HepG2 (cell line): ENCODE measurements around the gene PTMA. TPM values are rescaled to one million over a fixed set of nuclear protein-coding genes. Genes with fewer than 3 reads are reported as not detected.

Source experiments
- ATAC-seq: fragments of 200-7000 bp; cut with Tn5 transposase; 3 replicates; pipeline ENCODE4 v1.9.1; 2020; ENCODE audit warnings: mild to moderate bottlenecking, moderate library complexity
- BruUV-seq: library from RNA; stranded (reverse); fragments of 400-500 nt; replicated peaks from 2 replicates; lab custom pipeline; 2021; lab: Mats Ljungman, UMichigan
- CTCF ChIA-PET: fragments of 300-600 bp; formaldehyde crosslinking; extraction: SDS; loops from one replicate; lab custom pipeline; 2021; ENCODE audit warnings: low total read pairs, inconsistent platforms, low intra/inter-chr PET ratio; lab: Yijun Ruan, JAX
- POLR2A ChIA-PET: fragments of 350-600 bp; sonication (Branson Sonifier 250); formaldehyde crosslinking; loops from one replicate; lab custom pipeline; 2020; ENCODE audit warnings: antibody characterized with exemption, inconsistent platforms; lab: Yijun Ruan, JAX
- DNase-seq: peaks from one replicate; pipeline ENCODE4 v3.0.0-alpha.2; 2015; ENCODE audit warnings: low spot score
- FAIRE-seq: peaks from 3 replicates; lab custom pipeline; 2011; peaks lifted over from hg19 to GRCh38; lab: Jason Lieb, UNC
- H2AFZ ChIP-seq: one replicate; pipeline ENCODE4 v1.6.1; 2011; ENCODE audit warnings: low read length, inconsistent platforms
- H3K27ac ChIP-seq: fragments of 300-600 bp; 3 replicates; pipeline ENCODE4 v1.8.0; 2011; ENCODE audit warnings: mixed run types, mild to moderate bottlenecking, mixed read lengths, low read length, inconsistent platforms; ENCODE audit not compliant: insufficient read depth; ENCODE audit errors: extremely low read length
- H3K27me3 ChIP-seq, 2 experiments: fragments of 200-600 bp in 1 of 2; 2 replicates in 1 of 2; 3 replicates in 1 of 2; pipeline versions ENCODE4 v1.6.0 to v1.8.0; 2011; ENCODE audit warnings: low read length in 2 of 2, mild to moderate bottlenecking in 2 of 2, moderate library complexity in 2 of 2, inconsistent platforms in 1 of 2; ENCODE audit not compliant: insufficient read depth in 2 of 2, control insufficient read depth in 1 of 2
- H3K36me3 ChIP-seq, 2 experiments: fragments of 200-600 bp in 1 of 2; replicated peaks in 1 of 2; 2 replicates in 1 of 2; 3 replicates in 1 of 2; pipeline versions ENCODE4 v1.5.1 to v1.8.0; 2011; ENCODE audit warnings: low read length in 2 of 2, inconsistent platforms in 1 of 2; ENCODE audit not compliant: insufficient read depth in 2 of 2, control insufficient read depth in 1 of 2
- H3K4me1 ChIP-seq: 2 replicates; pipeline ENCODE4 v1.5.1; 2012; ENCODE audit warnings: low read length, inconsistent platforms; ENCODE audit not compliant: insufficient read depth
- H3K4me2 ChIP-seq: 2 replicates; pipeline ENCODE4 v1.6.0; 2011; ENCODE audit warnings: low read depth, low read length, inconsistent platforms
- H3K4me3 ChIP-seq, 3 experiments: fragments of 200-600 bp in 1 of 3; sonication (generic), shearing (Covaris generic) in 1 of 3; replicated peaks in 1 of 3; 2 replicates each; pipeline ENCODE4 v1.5.1; 2011 to 2016; ENCODE audit warnings: low read length in 3 of 3, inconsistent platforms in 2 of 3, low read depth in 2 of 3, mild to moderate bottlenecking in 2 of 3, control low read depth in 1 of 3, mixed read lengths in 1 of 3; ENCODE audit not compliant: insufficient read depth in 1 of 3
- H3K79me2 ChIP-seq: one replicate; pipeline ENCODE4 v1.6.1; 2011; ENCODE audit warnings: low read length, inconsistent platforms; ENCODE audit not compliant: insufficient read depth
- H3K9ac ChIP-seq: 2 replicates; pipeline ENCODE4 v1.6.0; 2011; ENCODE audit warnings: mild to moderate bottlenecking, low read depth, low read length, inconsistent platforms; ENCODE audit not compliant: insufficient read depth
- H3K9me3 ChIP-seq: 2 replicates; pipeline ENCODE4 v1.5.1; 2012; ENCODE audit warnings: mild to moderate bottlenecking, low read length
- H4K20me1 ChIP-seq: 2 replicates; pipeline ENCODE4 v1.6.0; 2011; ENCODE audit warnings: inconsistent platforms, mild to moderate bottlenecking, low read length, moderate library complexity; ENCODE audit not compliant: insufficient read depth
- ETV5 ChIP-seq: IDR thresholded peaks from 2 replicates; pipeline ENCODE4 v1.6.1; 2018; ENCODE audit warnings: missing biosample characterization, missing genetic modification reagents, inconsistent platforms, borderline replicate concordance
- HMGXB4 ChIP-seq, 2 experiments: sonication (generic) in 1 of 2; formaldehyde crosslinking in 1 of 2; IDR thresholded peaks; 2 replicates each; pipeline versions ENCODE4 v1.4.0 to v1.6.1; 2018 to 2020; ENCODE audit warnings: missing genetic modification reagents in 2 of 2, borderline replicate concordance in 1 of 2, low read depth in 1 of 2, mild to moderate bottlenecking in 1 of 2, missing biosample characterization in 1 of 2
- KLF6 ChIP-seq: IDR thresholded peaks from 2 replicates; pipeline ENCODE4 v1.8.0; 2016; ENCODE audit warnings: missing biosample characterization, missing genetic modification reagents
- NR2F6 ChIP-seq, 2 experiments: IDR thresholded peaks; 2 replicates each; pipeline ENCODE4 v1.6.1; 2016; ENCODE audit warnings: antibody characterized with exemption in 1 of 2, mild to moderate bottlenecking in 1 of 2
- PATZ1 ChIP-seq: sonication (generic); formaldehyde crosslinking; IDR thresholded peaks from 2 replicates; pipeline ENCODE4 v1.4.0; 2020; ENCODE audit warnings: missing genetic modification reagents
- PTBP1 ChIP-seq: fragments of 200-400 bp; formaldehyde crosslinking; IDR thresholded peaks from 2 replicates; pipeline ENCODE4 v1.6.1; 2018; ENCODE audit warnings: low read length, low read depth; ENCODE audit not compliant: poor library complexity, severe bottlenecking
- TP53 ChIP-seq: sonication (generic); formaldehyde crosslinking; conservative IDR thresholded peaks from 2 replicates; pipeline ENCODE4 v1.4.0; 2020; ENCODE audit warnings: missing genetic modification reagents
- ZBTB43 ChIP-seq: sonication (generic); formaldehyde crosslinking; conservative IDR thresholded peaks from 2 replicates; pipeline ENCODE4 v1.4.0; 2020; ENCODE audit warnings: missing genetic modification reagents
- ZBTB7B ChIP-seq: sonication (generic); formaldehyde crosslinking; IDR thresholded peaks from 2 replicates; pipeline ENCODE4 v1.4.0; 2020; ENCODE audit warnings: missing genetic modification reagents
- ZEB1 ChIP-seq: IDR thresholded peaks from 2 replicates; pipeline ENCODE4 v1.6.1; 2012; ENCODE audit warnings: mild to moderate bottlenecking, low read depth, inconsistent platforms; ENCODE audit not compliant: insufficient replicate concordance
- ZNF33A ChIP-seq: sonication (generic); formaldehyde crosslinking; IDR thresholded peaks from 2 replicates; pipeline ENCODE4 v1.5.1; 2020; ENCODE audit warnings: missing genetic modification reagents, mild to moderate bottlenecking, moderate library complexity, borderline replicate concordance
- WGBS: methylation state at CpG from one replicate; pipeline ENCODE4 v1.1.6; 2017; ENCODE audit warnings: low lambda C conversion rate; 5-methylcytosine and 5-hydroxymethylcytosine counted together
- in situ Hi-C: cut with HindIII; loops from 2 replicates; pipeline ENCODE4 v1.10.0; 2017; ENCODE audit warnings: low pct_unique_long_range_greater_than_20kb; ENCODE audit not compliant: extremely low pct_ligation_motif_present
- intact Hi-C: fragments of 100-400 bp; cut with micrococcal nuclease; formaldehyde crosslinking; loops from one replicate; pipeline ENCODE4 v1.10.0; 2022; ENCODE audit not compliant: unreplicated experiment
- polyA plus RNA-seq, 8 experiments: library from polyadenylated mRNA; depleted of rRNA in 3 of 8; stranded (reverse) in 7 of 8; unstranded in 1 of 8; fragments of >200 nt; fragmentation: Illumina TruSeq in 4 of 8; extraction: Trizol in 4 of 8; gene quantifications; 2 replicates each; pipeline versions ENCODE4 v1.2.1 to v1.2.3, GENCODE V29; 2011 to 2016; ENCODE audit warnings: low read depth in 4 of 8, missing spikeins in 1 of 8, mixed read lengths in 1 of 8; ENCODE audit not compliant: insufficient read depth in 1 of 8
- total RNA-seq, 5 experiments: library from RNA; depleted of rRNA; stranded (reverse); fragments of >200 nt; fragmentation: Illumina TruSeq; extraction: Trizol; gene quantifications; 2 replicates each; pipeline ENCODE4 v1.2.3, GENCODE V29; 2016; ENCODE audit warnings: low read depth in 1 of 5
- TF ChIP-seq, protein P1 (sequence below): sonication (generic); formaldehyde crosslinking; IDR thresholded peaks from 2 replicates; pipeline ENCODE4 v1.4.0; 2020; ENCODE audit warnings: missing genetic modification reagents

PTMA gene
- total and polyA plus RNA-seq, 2 of the 13 experiments (the other 11 are each of a cell fraction or from before 2014, with no cell fraction given) = 190 to 1,086 TPM

DNA sequence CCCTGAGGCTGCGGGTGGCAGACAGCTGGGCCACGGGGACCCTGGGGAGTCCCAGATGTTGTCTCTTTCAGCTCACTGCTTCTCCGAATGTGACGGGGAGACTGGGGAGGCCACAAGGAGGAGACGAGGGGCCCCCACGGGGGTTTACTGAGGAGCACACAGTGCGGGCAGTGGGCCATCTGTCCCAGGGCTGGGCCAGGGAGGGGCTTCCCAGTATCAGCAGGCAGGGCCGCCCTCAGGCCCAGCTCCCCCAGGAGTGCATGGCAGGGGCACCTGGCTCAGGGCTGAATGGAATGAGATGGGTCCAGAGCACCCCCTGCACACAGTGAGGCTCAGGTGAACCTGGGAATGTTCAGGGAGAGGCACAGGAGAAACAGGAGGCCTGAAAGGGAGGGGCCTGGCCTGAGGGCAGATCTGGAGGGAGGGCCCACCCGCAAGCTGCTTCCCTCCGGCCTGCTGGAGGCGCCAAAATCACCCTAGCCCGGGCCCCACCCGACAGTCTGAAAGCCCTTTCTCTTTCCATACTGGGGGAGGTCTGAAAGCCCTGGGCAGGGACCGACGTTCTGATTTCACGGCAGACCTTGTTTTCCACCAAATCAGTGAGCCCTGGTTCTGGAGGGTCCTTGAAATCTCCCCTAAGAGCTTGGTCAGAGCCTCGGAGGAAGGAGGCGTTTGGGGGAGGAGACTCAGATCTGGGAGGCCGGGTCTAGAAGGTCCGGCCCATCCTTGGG lies 35.5 kb upstream of the PTMA start:
- Histone ChIP-seq H3K9me3 (no peaks in the 10 kb centered on the region), H2AFZ (peak overlapping the region; percentile 61), H4K20me1 (no peaks in the 10 kb centered on the region), H3K27ac (no peak overlapping the region), H3K79me2 (no peaks in the 10 kb centered on the region), H3K4me1 (peaks cover 58% of the 10 kb centered on the region), H3K4me2 (peak overlapping the region; percentile 80), H3K27me3 (peaks cover 0 to 15% of the 10 kb centered on the region in 2 experiments; a peak in 2 of 5 replicates), H3K4me3 (peak overlapping the region; percentile 49 to 77 (median 63)), H3K9ac (peak overlapping the region; percentile 41), H3K36me3 (no peaks in the 10 kb centered on the region)
- DNase-seq = peak; percentile 71
- no TSS peak for BruUV-seq
- peak; percentile 72 for ATAC-seq
- WGBS = 9% methylated on average over 14 of the region's 20 CpGs
- POLR2A ChIA-PET = interaction anchor here (1.0 to 2.8 kb wide), 15 partner anchors 9 to 208 kb away, joined by 3 to 26 read pairs (median 7); partner anchors contain the start of genes COPS7B, NCL, PDE6D and PTMA
- in situ Hi-C loops (loop anchor here (5.0 kb wide), 1 partner anchor 60 kb away; no protein-coding TSS in a partner anchor), intact Hi-C loops (loop anchor here (1.0 kb wide), 1 partner anchor 24 kb away; no protein-coding TSS in a partner anchor)
- FAIRE-seq = peak; percentile 56
- CTCF ChIA-PET = interaction anchor here (3.6 to 6.4 kb wide), 3 partner anchors 25 to 60 kb away, joined by 15 to 45 read pairs (median 39); no protein-coding TSS in a partner anchor
- no peak for TF ChIP-seq NR2F6 (IDR thresholded peaks at IDR 0.05)
- TF ChIP-seq NR2F6 (CRISPR knock-in tag; IDR thresholded peaks at IDR 0.05) = peak; percentile 35; the same call in 1 of the 2 replicates
- TF ChIP-seq PTBP1 = no peak
- TF ChIP-seq PATZ1 (CRISPR knock-in tag) = peak; percentile 82
- TF ChIP-seq, protein P1, sequence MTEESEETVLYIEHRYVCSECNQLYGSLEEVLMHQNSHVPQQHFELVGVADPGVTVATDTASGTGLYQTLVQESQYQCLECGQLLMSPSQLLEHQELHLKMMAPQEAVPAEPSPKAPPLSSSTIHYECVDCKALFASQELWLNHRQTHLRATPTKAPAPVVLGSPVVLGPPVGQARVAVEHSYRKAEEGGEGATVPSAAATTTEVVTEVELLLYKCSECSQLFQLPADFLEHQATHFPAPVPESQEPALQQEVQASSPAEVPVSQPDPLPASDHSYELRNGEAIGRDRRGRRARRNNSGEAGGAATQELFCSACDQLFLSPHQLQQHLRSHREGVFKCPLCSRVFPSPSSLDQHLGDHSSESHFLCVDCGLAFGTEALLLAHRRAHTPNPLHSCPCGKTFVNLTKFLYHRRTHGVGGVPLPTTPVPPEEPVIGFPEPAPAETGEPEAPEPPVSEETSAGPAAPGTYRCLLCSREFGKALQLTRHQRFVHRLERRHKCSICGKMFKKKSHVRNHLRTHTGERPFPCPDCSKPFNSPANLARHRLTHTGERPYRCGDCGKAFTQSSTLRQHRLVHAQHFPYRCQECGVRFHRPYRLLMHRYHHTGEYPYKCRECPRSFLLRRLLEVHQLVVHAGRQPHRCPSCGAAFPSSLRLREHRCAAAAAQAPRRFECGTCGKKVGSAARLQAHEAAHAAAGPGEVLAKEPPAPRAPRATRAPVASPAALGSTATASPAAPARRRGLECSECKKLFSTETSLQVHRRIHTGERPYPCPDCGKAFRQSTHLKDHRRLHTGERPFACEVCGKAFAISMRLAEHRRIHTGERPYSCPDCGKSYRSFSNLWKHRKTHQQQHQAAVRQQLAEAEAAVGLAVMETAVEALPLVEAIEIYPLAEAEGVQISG (CRISPR knock-in tag) = peak; percentile 40; the same call in 1 of the 2 replicates
- peak; percentile 81 to 83 for TF ChIP-seq HMGXB4 (CRISPR knock-in tag; IDR thresholded peaks at IDR 0.05; ENCODE audit: borderline replicate concordance in 1 of 2, low read depth in 1 of 2)
- TF ChIP-seq ZNF33A = no peak
- TF ChIP-seq TP53 (CRISPR knock-in tag) = no peak
- no peak for TF ChIP-seq KLF6
- 0 out of 2 replicates have a peak, but pooled peaks have one; percentile 6 for TF ChIP-seq ETV5 (CRISPR knock-in tag)
- no peak for TF ChIP-seq ZBTB43 (CRISPR knock-in tag)
- peak; percentile 65 for TF ChIP-seq ZEB1
- TF ChIP-seq ZBTB7B = 0 out of 2 replicates have a peak, but pooled peaks have one; percentile 30
